GM10266 (cell line): ENCODE measurements around the gene IFI27L2.
A peak's percentile ranks its signal among the peaks of the same experiment; 100 is the strongest.

Source experiments
- DNase-seq: peaks from one replicate; pipeline ENCODE4 v3.0.0; 2012; ENCODE audit errors: extremely low spot score
- CTCF ChIP-seq: IDR thresholded peaks from 2 replicates; pipeline ENCODE4 v1.5.1; 2012; ENCODE audit warnings: mild to moderate bottlenecking, low read depth; ENCODE audit not compliant: control insufficient read depth, insufficient read depth; ENCODE audit errors: missing control alignments

Gene IFI27L2

GRCh38 chr14:94139421-94139820, 10.0 kb upstream of the IFI27L2 start:
- no peak for DNase-seq
- TF ChIP-seq CTCF = no peak

GRCh38 chr14:94139006-94139405, 9.6 kb upstream of the IFI27L2 start:
- DNase-seq = no peak
- TF ChIP-seq CTCF = no peak

GRCh38 chr14:94138251-94138650, 8.8 kb upstream of the IFI27L2 start:
- TF ChIP-seq CTCF = no peak
- no peak for DNase-seq

- DNase-seq = peak; percentile 70
- TF ChIP-seq CTCF = peak; percentile 98
Observed at GRCh38 chr14:94136575-94137331, 7.3 kb upstream of the IFI27L2 start.

GRCh38 chr14:94135476-94135875, 6.1 kb upstream of the IFI27L2 start:
- no peak for DNase-seq
- no peak for TF ChIP-seq CTCF

- TF ChIP-seq CTCF = peak; percentile 67
- DNase-seq = peak; percentile 47
Observed at GRCh38 chr14:94132285-94132887, 3.0 kb upstream of the IFI27L2 start.

- DNase-seq = no peak
- TF ChIP-seq CTCF = no peak
Observed at GRCh38 chr14:94129758-94130414, 482 bp upstream of the IFI27L2 start.
